Activated B cell treated with CpG ODN at 0.5 μM for 24 hours (primary cell): ENCODE data around the gene CENPX. TPM values are rescaled to one million over a fixed set of nuclear protein-coding genes. Genes with fewer than 3 reads are reported as not detected.

ENCODE experiments used
- ATAC-seq: fragments of 200-7000 bp; cut with Tn5 transposase; one replicate; pipeline ENCODE4 v1.10.0; 2021; ENCODE audit warnings: low read depth, mild to moderate bottlenecking, moderate library complexity
- CTCF ChIA-PET: fragments of 350-600 bp; sonication (Branson Sonifier 250); formaldehyde crosslinking; loops from one replicate; lab custom pipeline; 2021; ENCODE audit warnings: antibody characterized with exemption; lab: Charles Lee
- POLR2A ChIA-PET: fragments of 350-600 bp; sonication (Branson Sonifier 250); formaldehyde crosslinking; loops from one replicate; lab custom pipeline; 2021; ENCODE audit warnings: antibody characterized with exemption; lab: Charles Lee
- DNase-seq: peaks from one replicate; pipeline ENCODE4 v3.0.0; 2022
- H3K27ac Mint-ChIP-seq: one replicate; pipeline ENCODE4 v1.8.0; 2020; ENCODE audit warnings: mixed read lengths
- H3K27me3 Mint-ChIP-seq: one replicate; pipeline ENCODE4 v1.8.0; 2021; ENCODE audit warnings: mixed read lengths
- H3K36me3 Mint-ChIP-seq: one replicate; pipeline ENCODE4 v1.8.0; 2021; ENCODE audit warnings: low read depth, mixed read lengths
- H3K4me1 Mint-ChIP-seq: one replicate; pipeline ENCODE4 v1.8.0; 2021; ENCODE audit warnings: mixed read lengths
- H3K4me3 Mint-ChIP-seq: one replicate; pipeline ENCODE4 v1.8.0; 2020; ENCODE audit warnings: mild to moderate bottlenecking, mixed read lengths
- H3K9me3 Mint-ChIP-seq: one replicate; pipeline ENCODE4 v1.8.0; 2020; ENCODE audit warnings: mixed read lengths
- intact Hi-C: fragments of 100-400 bp; cut with micrococcal nuclease; formaldehyde crosslinking; loops from one replicate; pipeline ENCODE4 v1.15.1; 2024
- total RNA-seq: library from RNA; stranded (reverse); gene quantifications from 2 replicates; pipeline ENCODE4 v1.2.3, GENCODE V29; 2022
- TF ChIP-seq, protein P1 (sequence below): fragments of 200-600 bp; IDR thresholded peaks from one replicate; pipeline ENCODE4 v1.8.0; 2022; ENCODE audit warnings: antibody characterized with exemption, mild to moderate bottlenecking

Gene CENPX
- total RNA-seq, 1 donor from 2014 or later = 41.7 TPM

- Mint-ChIP-seq H3K27ac (no peak overlapping the region), H3K9me3 (no peaks in the 10 kb centered on the region), H3K4me1 (no peaks in the 10 kb centered on the region), H3K4me3 (no peak overlapping the region), H3K36me3 (no peaks in the 10 kb centered on the region), H3K27me3 (no peaks in the 10 kb centered on the region)
- ChIA-PET CTCF (no interaction called here), POLR2A (no interaction called here)
- TF ChIP-seq, protein P1, sequence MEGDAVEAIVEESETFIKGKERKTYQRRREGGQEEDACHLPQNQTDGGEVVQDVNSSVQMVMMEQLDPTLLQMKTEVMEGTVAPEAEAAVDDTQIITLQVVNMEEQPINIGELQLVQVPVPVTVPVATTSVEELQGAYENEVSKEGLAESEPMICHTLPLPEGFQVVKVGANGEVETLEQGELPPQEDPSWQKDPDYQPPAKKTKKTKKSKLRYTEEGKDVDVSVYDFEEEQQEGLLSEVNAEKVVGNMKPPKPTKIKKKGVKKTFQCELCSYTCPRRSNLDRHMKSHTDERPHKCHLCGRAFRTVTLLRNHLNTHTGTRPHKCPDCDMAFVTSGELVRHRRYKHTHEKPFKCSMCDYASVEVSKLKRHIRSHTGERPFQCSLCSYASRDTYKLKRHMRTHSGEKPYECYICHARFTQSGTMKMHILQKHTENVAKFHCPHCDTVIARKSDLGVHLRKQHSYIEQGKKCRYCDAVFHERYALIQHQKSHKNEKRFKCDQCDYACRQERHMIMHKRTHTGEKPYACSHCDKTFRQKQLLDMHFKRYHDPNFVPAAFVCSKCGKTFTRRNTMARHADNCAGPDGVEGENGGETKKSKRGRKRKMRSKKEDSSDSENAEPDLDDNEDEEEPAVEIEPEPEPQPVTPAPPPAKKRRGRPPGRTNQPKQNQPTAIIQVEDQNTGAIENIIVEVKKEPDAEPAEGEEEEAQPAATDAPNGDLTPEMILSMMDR = no peak
- intact Hi-C loops = no loop called here
- ATAC-seq (no peak), DNase-seq (no peak)
Observed at GRCh38 chr17:82012640-82013295, 9.9 kb downstream of the CENPX start.

- ATAC-seq = no peak
- Mint-ChIP-seq H3K4me3 (no peak overlapping the region), H3K27ac (no peak overlapping the region), H3K9me3 (no peaks in the 10 kb centered on the region), H3K36me3 (no peaks in the 10 kb centered on the region), H3K27me3 (no peaks in the 10 kb centered on the region), H3K4me1 (no peaks in the 10 kb centered on the region)
- no peak for DNase-seq
- intact Hi-C loops = no loop called here
- TF ChIP-seq, protein P1 = no peak
- ChIA-PET POLR2A (no interaction called here), CTCF (no interaction called here)
Observed at GRCh38 chr17:82012261-82012639, 10.4 kb downstream of the CENPX start.

- no peaks in the 10 kb centered on the region for H3K27me3 Mint-ChIP-seq
- ChIA-PET CTCF (no interaction called here), POLR2A (no interaction called here)
- H3K27ac Mint-ChIP-seq = no peak overlapping the region
- H3K4me1 Mint-ChIP-seq = no peaks in the 10 kb centered on the region
- intact Hi-C loops = no loop called here
- ATAC-seq (no peak), DNase-seq (no peak)
- no peaks in the 10 kb centered on the region for H3K9me3 Mint-ChIP-seq
- TF ChIP-seq, protein P1 = no peak
- no peaks in the 10 kb centered on the region for H3K36me3 Mint-ChIP-seq
- H3K4me3 Mint-ChIP-seq = no peak overlapping the region
Observed at GRCh38 chr17:82011617-82012187, 11.0 kb downstream of the CENPX start.

- ATAC-seq = no peak
- TF ChIP-seq, protein P1 = no peak
- Mint-ChIP-seq H3K27me3 (no peaks in the 10 kb centered on the region), H3K4me1 (no peaks in the 10 kb centered on the region), H3K27ac (no peak overlapping the region), H3K4me3 (no peak overlapping the region), H3K36me3 (no peaks in the 10 kb centered on the region), H3K9me3 (no peaks in the 10 kb centered on the region)
- intact Hi-C loops = no loop called here
- CTCF ChIA-PET = no interaction called here
- DNase-seq = no peak
- POLR2A ChIA-PET = no interaction called here
Observed at GRCh38 chr17:82010575-82011525, 11.8 kb downstream of the CENPX start.

DNA sequence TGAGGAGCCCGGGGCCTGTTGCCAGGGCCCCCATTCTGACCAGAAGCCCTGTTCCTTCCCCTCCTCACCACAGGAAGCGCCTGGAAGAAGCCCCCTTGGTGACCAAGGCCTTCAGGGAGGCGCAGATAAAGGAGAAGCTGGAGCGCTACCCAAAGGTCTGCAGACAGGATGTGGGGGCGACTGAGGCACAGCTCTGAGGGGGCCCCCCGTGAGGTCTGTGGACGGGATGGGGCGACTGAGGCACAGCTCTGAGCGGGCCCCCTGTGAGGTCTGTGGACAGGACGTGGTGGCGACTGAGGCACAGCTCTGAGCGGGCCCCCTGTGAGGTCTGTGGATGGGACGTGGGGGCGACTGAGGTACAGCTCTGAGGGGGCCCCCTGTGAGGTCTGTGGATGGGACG is 13.3 kb downstream of the CENPX start:
- no peaks in the 10 kb centered on the region for H3K27me3 Mint-ChIP-seq
- no peaks in the 10 kb centered on the region for H3K36me3 Mint-ChIP-seq
- ATAC-seq = no peak
- H3K4me3 Mint-ChIP-seq = no peak overlapping the region
- ChIA-PET CTCF (interaction anchor here (0.6 kb wide), 1 partner anchor 20 kb away, joined by 3 read pairs; no protein-coding TSS in a partner anchor), POLR2A (no interaction called here)
- intact Hi-C loops = no loop called here
- TF ChIP-seq, protein P1 = no peak
- no peak overlapping the region for H3K27ac Mint-ChIP-seq
- no peaks in the 10 kb centered on the region for H3K4me1 Mint-ChIP-seq
- no peaks in the 10 kb centered on the region for H3K9me3 Mint-ChIP-seq
- no peak for DNase-seq
